H1 (cell line): ENCODE results near the gene ACSF3. TPM values are rescaled to one million over a fixed set of nuclear protein-coding genes. Genes with fewer than 3 reads are reported as not detected.

Experiments
- CTCF ChIA-PET: fragments of 300-600 bp; sonication (Branson Sonifier 250); formaldehyde crosslinking; loops from one replicate; lab custom pipeline; 2021; ENCODE audit not compliant: partially characterized antibody; lab: Charles Lee
- POLR2A ChIA-PET: fragments of 300-600 bp; sonication (Branson Sonifier 250); formaldehyde crosslinking; loops from one replicate; lab custom pipeline; 2021; ENCODE audit warnings: inconsistent platforms; ENCODE audit not compliant: partially characterized antibody; lab: Charles Lee
- DNase-seq, 2 experiments: peaks; one replicate each; pipeline versions ENCODE4 v3.0.0 to v3.0.0-alpha.2; 2010 to 2022; ENCODE audit warnings: low spot score in 2 of 2, low read depth in 1 of 2, mixed read lengths in 1 of 2
- FAIRE-seq: peaks from 2 replicates; lab custom pipeline; 2011; peaks lifted over from hg19 to GRCh38; lab: Jason Lieb, UNC
- H2AFZ ChIP-seq: 2 replicates; pipeline ENCODE4 v1.8.1; 2012; ENCODE audit warnings: low read length, inconsistent platforms
- H2AK5ac ChIP-seq: 2 replicates; pipeline ENCODE4 v1.6.1; 2013; ENCODE audit warnings: low read depth, low read length
- H2BK120ac ChIP-seq: replicated peaks from 2 replicates; pipeline ENCODE3; 2013; ENCODE audit warnings: low read depth, low read length, inconsistent platforms
- H2BK12ac ChIP-seq: 2 replicates; pipeline ENCODE4 v1.6.1; 2013; ENCODE audit warnings: low read depth, low read length
- H2BK15ac ChIP-seq: 2 replicates; pipeline ENCODE4 v1.6.1; 2013; ENCODE audit warnings: low read length
- H2BK20ac ChIP-seq: 2 replicates; pipeline ENCODE4 v1.6.1; 2013; ENCODE audit warnings: low read length
- H2BK5ac ChIP-seq: 2 replicates; pipeline ENCODE4 v1.6.1; 2013; ENCODE audit warnings: low read depth, low read length
- H3K14ac ChIP-seq: 2 replicates; pipeline ENCODE4 v1.6.1; 2013; ENCODE audit warnings: inconsistent platforms; ENCODE audit not compliant: insufficient read length
- H3K18ac ChIP-seq: 2 replicates; pipeline ENCODE4 v1.6.1; 2013; ENCODE audit warnings: low read length; ENCODE audit errors: extremely low read depth
- H3K23ac ChIP-seq: 2 replicates; pipeline ENCODE4 v1.6.1; 2013; ENCODE audit warnings: inconsistent platforms; ENCODE audit not compliant: insufficient read length
- H3K23me2 ChIP-seq: 2 replicates; pipeline ENCODE4 v1.6.1; 2013; ENCODE audit warnings: low read depth, low read length
- H3K27ac ChIP-seq: 2 replicates; pipeline ENCODE4 v1.6.1; 2011; ENCODE audit warnings: low read depth, low read length, inconsistent platforms
- H3K27me3 ChIP-seq, 4 experiments: replicated peaks in 1 of 4; 1 replicate in 1 of 4; 2 replicates in 3 of 4; pipeline versions ENCODE4 v1.6.1 to v1.8.1; 2011 to 2013; ENCODE audit warnings: low read length in 3 of 4, mild to moderate bottlenecking in 3 of 4, inconsistent platforms in 2 of 4, mixed read lengths in 2 of 4, moderate library complexity in 1 of 4; ENCODE audit not compliant: control insufficient read depth in 3 of 4, insufficient read depth in 3 of 4; ENCODE audit errors: extremely low read depth in 1 of 4
- H3K36me3 ChIP-seq, 4 experiments: 2 replicates each; pipeline versions ENCODE4 v1.6.1 to v1.8.1; 2011 to 2013; ENCODE audit warnings: mild to moderate bottlenecking in 4 of 4, low read length in 3 of 4, moderate library complexity in 2 of 4, control low read depth in 1 of 4, inconsistent platforms in 1 of 4; ENCODE audit not compliant: insufficient read depth in 4 of 4, control insufficient read depth in 2 of 4
- H3K4ac ChIP-seq: replicated peaks from 2 replicates; pipeline ENCODE3; 2013; ENCODE audit warnings: low read length, low read depth, mixed read lengths, inconsistent platforms; ENCODE audit not compliant: insufficient read length
- H3K4me1 ChIP-seq, 4 experiments: replicated peaks in 1 of 4; 1 replicate in 1 of 4; 2 replicates in 3 of 4; pipeline versions ENCODE4 v1.6.1 to v1.8.1; 2011 to 2013; ENCODE audit warnings: low read length in 3 of 4, inconsistent platforms in 2 of 4, mixed read lengths in 1 of 4; ENCODE audit not compliant: insufficient read depth in 4 of 4, control insufficient read depth in 3 of 4
- H3K4me2 ChIP-seq, 2 experiments: 2 replicates each; pipeline versions ENCODE4 v1.6.1 to v1.8.1; 2011 to 2013; ENCODE audit warnings: low read depth in 2 of 2, low read length in 2 of 2, control low read depth in 1 of 2, inconsistent platforms in 1 of 2, mild to moderate bottlenecking in 1 of 2; ENCODE audit not compliant: insufficient read depth in 1 of 2
- H3K4me3 ChIP-seq, 4 experiments: fragments of 200-600, 300-600 bp in 1 of 4; sonication (generic), shearing (Covaris generic), sonication (Bioruptor Twin) in 1 of 4; 2 replicates each; pipeline versions ENCODE4 v1.5.1 to v1.8.1; 2011 to 2016; ENCODE audit warnings: low read length in 4 of 4, low read depth in 3 of 4, control low read depth in 2 of 4, inconsistent platforms in 2 of 4, mild to moderate bottlenecking in 2 of 4, mixed read lengths in 1 of 4, moderate library complexity in 1 of 4; ENCODE audit not compliant: insufficient read depth in 2 of 4; ENCODE audit errors: extremely low read depth in 1 of 4
- H3K56ac ChIP-seq: replicated peaks from 2 replicates; pipeline ENCODE3; 2013; ENCODE audit warnings: low read depth, mild to moderate bottlenecking, mixed read lengths, low read length, inconsistent platforms; ENCODE audit not compliant: insufficient read length
- H3K79me1 ChIP-seq: 2 replicates; pipeline ENCODE4 v1.6.1; 2013; ENCODE audit warnings: low read depth, low read length, control low read depth
- H3K79me2 ChIP-seq, 2 experiments: 2 replicates each; pipeline versions ENCODE4 v1.6.1 to v1.8.1; 2012 to 2013; ENCODE audit warnings: low read length in 2 of 2, mild to moderate bottlenecking in 2 of 2, inconsistent platforms in 1 of 2; ENCODE audit not compliant: insufficient read depth in 2 of 2, control insufficient read depth in 1 of 2
- H3K9ac ChIP-seq, 4 experiments: replicated peaks in 1 of 4; 1 replicate in 1 of 4; 2 replicates in 3 of 4; pipeline versions ENCODE4 v1.6.1 to v1.8.1; 2011 to 2013; ENCODE audit warnings: low read depth in 3 of 4, low read length in 3 of 4, control low read depth in 2 of 4, mild to moderate bottlenecking in 2 of 4, moderate library complexity in 2 of 4, inconsistent platforms in 1 of 4; ENCODE audit errors: extremely low read depth in 1 of 4
- H3K9me3 ChIP-seq, 2 experiments: 2 replicates each; pipeline versions ENCODE4 v1.6.1 to v1.8.1; 2012 to 2013; ENCODE audit warnings: mild to moderate bottlenecking in 2 of 2, moderate library complexity in 2 of 2, control low read depth in 1 of 2, inconsistent platforms in 1 of 2, low read depth in 1 of 2, low read length in 1 of 2, mixed read lengths in 1 of 2; ENCODE audit not compliant: insufficient read depth in 2 of 2
- H4K20me1 ChIP-seq, 2 experiments: replicated peaks in 1 of 2; 2 replicates each; pipeline versions ENCODE3 to v1.8.1; 2011 to 2013; ENCODE audit warnings: inconsistent platforms in 2 of 2, low read length in 2 of 2, mild to moderate bottlenecking in 1 of 2; ENCODE audit not compliant: insufficient read depth in 2 of 2, control insufficient read depth in 1 of 2
- H4K5ac ChIP-seq: 2 replicates; pipeline ENCODE4 v1.6.1; 2013; ENCODE audit warnings: low read length, low read depth, mixed read lengths, inconsistent platforms; ENCODE audit not compliant: insufficient read length
- H4K8ac ChIP-seq: 2 replicates; pipeline ENCODE4 v1.8.0; 2013; ENCODE audit warnings: mild to moderate bottlenecking, moderate library complexity, low read length, inconsistent platforms; ENCODE audit not compliant: insufficient read depth; ENCODE audit errors: extremely low read depth
- H4K91ac ChIP-seq: replicated peaks from 2 replicates; pipeline ENCODE3; 2013; ENCODE audit warnings: low read length, mixed read lengths, inconsistent platforms; ENCODE audit not compliant: insufficient read length
- CBX5 ChIP-seq: fragments of 300-800, 300-1000 bp; sonication (generic); IDR thresholded peaks from 2 replicates; pipeline ENCODE4 v1.7.1; 2016; ENCODE audit warnings: antibody characterized with exemption, low read length, low read depth
- EP300 ChIP-seq, 2 experiments: IDR thresholded peaks; 1 replicate in 1 of 2; 2 replicates in 1 of 2; pipeline ENCODE4 v1.6.1; 2011 to 2012; ENCODE audit warnings: low read depth in 2 of 2, low read length in 2 of 2, mild to moderate bottlenecking in 2 of 2, borderline replicate concordance in 1 of 2, inconsistent platforms in 1 of 2, moderate library complexity in 1 of 2
- HDAC2 ChIP-seq, 2 experiments: fragments of 300-600 bp in 1 of 2; sonication (generic) in 1 of 2; IDR thresholded peaks; 2 replicates each; pipeline ENCODE4 v1.6.1; 2011 to 2012; ENCODE audit warnings: low read depth in 2 of 2, low read length in 2 of 2, mild to moderate bottlenecking in 2 of 2, moderate library complexity in 2 of 2, borderline replicate concordance in 1 of 2, inconsistent platforms in 1 of 2
- JUND ChIP-seq: IDR thresholded peaks from 2 replicates; pipeline ENCODE4 v1.6.1; 2011; ENCODE audit warnings: mild to moderate bottlenecking, improper control_type of control experiment, low read length
- KDM5A ChIP-seq: fragments of 200-600 bp; IDR thresholded peaks from 2 replicates; pipeline ENCODE4 v1.7.1; 2012; ENCODE audit warnings: mild to moderate bottlenecking, low read length, inconsistent platforms, mixed read lengths
- NANOG ChIP-seq: IDR thresholded peaks from 2 replicates; pipeline ENCODE4 v1.6.1; 2011; ENCODE audit warnings: low read length, low read depth, mild to moderate bottlenecking, inconsistent platforms; ENCODE audit not compliant: insufficient read depth, poor library complexity, severe bottlenecking
- SIX5 ChIP-seq: IDR thresholded peaks from 2 replicates; pipeline ENCODE4 v1.6.1; 2011; ENCODE audit warnings: mild to moderate bottlenecking, low read depth, low read length
- SRF ChIP-seq: IDR thresholded peaks from 2 replicates; pipeline ENCODE4 v1.6.1; 2011; ENCODE audit warnings: mild to moderate bottlenecking, low read depth, low read length, moderate library complexity
- TAF7 ChIP-seq: optimal IDR thresholded peaks from 2 replicates; pipeline ENCODE3; 2011; ENCODE audit warnings: low read depth, mild to moderate bottlenecking, inconsistent platforms, low read length, moderate library complexity, borderline replicate concordance
- TEAD4 ChIP-seq: IDR thresholded peaks from 2 replicates; pipeline ENCODE4 v1.6.1; 2012; ENCODE audit warnings: low read depth, low read length, inconsistent platforms, mixed read lengths
- USF2 ChIP-seq: IDR thresholded peaks from 2 replicates; pipeline ENCODE4 v1.6.1; 2011; ENCODE audit warnings: low read length, improper control_type of control experiment
- WGBS, 2 experiments: shearing (Covaris generic) in 1 of 2; methylation state at CpG; one replicate each; pipeline versions ENCODE4 v1.1.6 to v1.1.7; 2013 to 2015; ENCODE audit warnings: low lambda C conversion rate in 2 of 2, mixed read lengths in 2 of 2, inconsistent platforms in 1 of 2, low coverage in 1 of 2, missing lambda C conversion rate in 1 of 2; ENCODE audit not compliant: insufficient replicate concordance in 2 of 2, insufficient coverage in 1 of 2, insufficient read length in 1 of 2; ENCODE audit errors: extremely low coverage in 1 of 2, missing lambda C conversion rate in 1 of 2; 5-methylcytosine and 5-hydroxymethylcytosine counted together
- polyA plus RNA-seq, 7 experiments: library from polyadenylated mRNA; depleted of rRNA in 3 of 7; stranded (reverse) in 5 of 7; unstranded in 2 of 7; fragments of >200 nt in 5 of 7; fragments of 200-250 nt in 2 of 7; gene quantifications; 1 replicate in 5 of 7; 2 replicates in 1 of 7; 4 replicates in 1 of 7; pipeline versions ENCODE4 v1.2.1 to v1.2.3, GENCODE V29; 2011 to 2013; ENCODE audit warnings: missing spikeins in 2 of 7, mixed read lengths in 2 of 7
- total RNA-seq: library from RNA; stranded (reverse); fragmentation: NEBNext Ultra II Directional; extraction: Animal tissue kit (Norgen Biotek cat#: 25700); gene quantifications from 2 replicates; pipeline ENCODE4 v1.2.1, GENCODE V29; 2021

ACSF3 gene
- total and polyA plus RNA-seq, 2 of the 8 experiments (the other 6 are each of a cell fraction or from before 2014, with no cell fraction given) = 15.6 to 22.9 TPM

- H3K79me1 ChIP-seq = peaks cover 11% of the 10 kb centered on the region
- 88% methylated on average over 27 of the region's 27 CpGs; no CpG with 5 or more reads in 1 of the 2 experiments for WGBS, 2 experiments
- H3K56ac ChIP-seq = no peak overlapping the region
- no peak for FAIRE-seq
- no peak overlapping the region for H3K9ac ChIP-seq
- DNase-seq = no peak
- H3K27ac ChIP-seq = no peak overlapping the region
- H4K5ac ChIP-seq = no peak overlapping the region
- H4K8ac ChIP-seq = no peak overlapping the region; the same call in 1 of the 2 replicates
- H4K91ac ChIP-seq = no peak overlapping the region
- no peak overlapping the region for H2AK5ac ChIP-seq
- ChIA-PET POLR2A (interaction anchor here (0.7 to 3.3 kb wide), 3 partner anchors 9 to 13 kb away, joined by 3 to 12 read pairs (median 4); partner anchors contain the start of gene ACSF3), CTCF (interaction anchor here (0.8 to 1.9 kb wide), 3 partner anchors 8 to 259 kb away, joined by 3 to 6 read pairs (median 3); partner anchors contain the start of gene ACSF3)
- no peak overlapping the region for H3K4ac ChIP-seq
- peaks cover 0 to 19% (median 11%) of the 10 kb centered on the region in 4 experiments; a peak in 6 of 8 replicates for H3K36me3 ChIP-seq
- H3K27me3 ChIP-seq = no peaks in the 10 kb centered on the region
- no peak overlapping the region for H3K14ac ChIP-seq
- peaks cover 2 to 15% of the 10 kb centered on the region in 2 experiments for H4K20me1 ChIP-seq
- H2BK5ac ChIP-seq = no peak overlapping the region
- H2AFZ ChIP-seq = no peak overlapping the region
- no peaks in the 10 kb centered on the region for H3K23me2 ChIP-seq
- no peak overlapping the region for H3K18ac ChIP-seq
- peaks cover 0 to 4% (median 0%) of the 10 kb centered on the region in 4 experiments; a peak in 2 of 7 replicates for H3K4me1 ChIP-seq
- peaks cover 0 to 19% of the 10 kb centered on the region in 2 experiments; a peak in 1 of 4 replicates for H3K79me2 ChIP-seq
- H2BK20ac ChIP-seq = no peak overlapping the region
- no peaks in the 10 kb centered on the region for H3K9me3 ChIP-seq
- no peak overlapping the region for H2BK15ac ChIP-seq
- H2BK12ac ChIP-seq = no peak overlapping the region
- H3K4me3 ChIP-seq = no peak overlapping the region
- H3K23ac ChIP-seq = no peak overlapping the region
- no peak overlapping the region for H2BK120ac ChIP-seq
- no peak overlapping the region for H3K4me2 ChIP-seq
- no peak for TF ChIP-seq NANOG
- no peak for TF ChIP-seq JUND
- TF ChIP-seq SRF = no peak
- no peak for TF ChIP-seq SIX5
- no peak for TF ChIP-seq USF2
- TF ChIP-seq TAF7 = no peak
- TF ChIP-seq KDM5A = no peak
- TF ChIP-seq CBX5 = no peak
- no peak for TF ChIP-seq HDAC2 (IDR thresholded peaks at IDR 0.05; ENCODE audit: borderline replicate concordance in 1 of 2, low read depth in 2 of 2, low read length in 2 of 2)
- TF ChIP-seq TEAD4 = no peak
- TF ChIP-seq EP300 (IDR thresholded peaks at IDR 0.05; ENCODE audit: borderline replicate concordance in 1 of 2, low read depth in 2 of 2, low read length in 2 of 2) = no peak
Measured at GRCh38 chr16:89102481-89103073, 8.9 kb downstream of the ACSF3 start.
